SU-DHL-6 (cell line): ENCODE results near the gene ZSCAN1.

Experiments
- CTCF ChIP-seq: fragments of 200-600 bp; sonication (generic); IDR thresholded peaks from one replicate; pipeline ENCODE4 v1.5.1; 2017; ENCODE audit warnings: antibody characterized with exemption, mild to moderate bottlenecking, low read length, moderate library complexity; ENCODE audit not compliant: insufficient read depth, poor library complexity, severe bottlenecking
- EZH2phosphoT487 ChIP-seq: fragments of 200-600 bp; sonication (generic), shearing (Covaris generic); conservative IDR thresholded peaks from 2 replicates; pipeline ENCODE4 v1.6.1; 2018; ENCODE audit warnings: mild to moderate bottlenecking, antibody characterized with exemption, low read length, moderate library complexity, mixed read lengths

GRCh38 chr19:58053480-58054156 lies 19.8 kb downstream of the ZSCAN1 start:
- no peak for TF ChIP-seq CTCF
- no peak for TF ChIP-seq EZH2phosphoT487
